HCT116 (cell line): ENCODE results near the gene DCAF5. TPM values are rescaled to one million over a fixed set of nuclear protein-coding genes. Genes with fewer than 3 reads are reported as not detected.

Source experiments
- ATAC-seq: fragments of 200-7000 bp; cut with Tn5 transposase; 2 replicates; pipeline ENCODE4 v1.9.1; 2020; ENCODE audit warnings: mild to moderate bottlenecking, moderate library complexity
- BruUV-seq: library from RNA; stranded (reverse); fragments of 400-500 nt; replicated peaks from 2 replicates; lab custom pipeline; 2021; lab: Mats Ljungman, UMichigan
- CTCF ChIA-PET: fragments of 300-600 bp; sonication (Branson Sonifier 250); formaldehyde crosslinking; loops from one replicate; lab custom pipeline; 2021; ENCODE audit warnings: antibody characterized with exemption; lab: Charles Lee
- POLR2A ChIA-PET: fragments of 300-600, 350-600 bp; sonication (Branson Sonifier 250); formaldehyde crosslinking; loops from one replicate; lab custom pipeline; 2021; ENCODE audit warnings: antibody characterized with exemption; lab: Charles Lee
- RAD21 ChIA-PET, 2 experiments: fragments of 300-600 bp; sonication (Branson Sonifier 250); formaldehyde crosslinking; loops; one replicate each; lab custom pipeline; 2023; ENCODE audit warnings: low total read pairs in 2 of 2; ENCODE audit not compliant: uncharacterized antibody in 2 of 2, unreplicated experiment in 2 of 2, low non-redundant PET in 1 of 2; lab: Charles Lee
- DNase-seq: peaks from one replicate; pipeline ENCODE4 v3.0.0-alpha.2; 2010; ENCODE audit warnings: low read depth, low spot score
- H2AFZ ChIP-seq: fragments of 200-600 bp; shearing (Covaris generic), sonication (generic); 2 replicates; pipeline ENCODE4 v1.6.1; 2017; ENCODE audit warnings: low read depth, mixed run types, mixed read lengths, antibody characterized with exemption, low read length; ENCODE audit not compliant: poor library complexity, severe bottlenecking
- H3K27ac ChIP-seq: 2 replicates; pipeline ENCODE4 v1.5.1; 2012; ENCODE audit warnings: low read depth, low read length
- H3K27me3 ChIP-seq: fragments of 200-600 bp; sonication (generic); 2 replicates; pipeline ENCODE4 v1.6.1; 2016; ENCODE audit warnings: mixed run types, low read length, mixed read lengths; ENCODE audit not compliant: insufficient read depth
- H3K36me3 ChIP-seq, 2 experiments: fragments of 200-500 bp in 1 of 2; fragments of 200-600 bp in 1 of 2; sonication (Bioruptor generic) in 1 of 2; sonication (generic) in 1 of 2; 2 replicates each; pipeline versions ENCODE4 v1.5.1 to v1.6.1; 2014 to 2016; ENCODE audit warnings: low read length in 2 of 2, inconsistent platforms in 1 of 2, mixed read lengths in 1 of 2, mixed run types in 1 of 2; ENCODE audit not compliant: insufficient read depth in 2 of 2, control insufficient read depth in 1 of 2
- H3K4me1 ChIP-seq, 2 experiments: fragments of 200-600 bp in 1 of 2; sonication (generic) in 1 of 2; 2 replicates each; pipeline versions ENCODE4 v1.5.1 to v1.6.1; 2012 to 2017; ENCODE audit warnings: low read length in 2 of 2, inconsistent platforms in 1 of 2, mild to moderate bottlenecking in 1 of 2, mixed read lengths in 1 of 2, mixed run types in 1 of 2, moderate library complexity in 1 of 2; ENCODE audit not compliant: insufficient read depth in 2 of 2, control insufficient read depth in 1 of 2
- H3K4me2 ChIP-seq: fragments of 200-600 bp; sonication (generic); 2 replicates; pipeline ENCODE4 v1.6.1; 2017; ENCODE audit warnings: mixed run types, low read length, mixed read lengths
- H3K4me3 ChIP-seq, 2 experiments: fragments of 200-600 bp in 1 of 2; sonication (generic) in 1 of 2; replicated peaks in 1 of 2; 2 replicates each; pipeline ENCODE4 v1.5.1; 2011 to 2016; ENCODE audit warnings: low read length in 2 of 2, control low read depth in 1 of 2, low read depth in 1 of 2, mild to moderate bottlenecking in 1 of 2, mixed read lengths in 1 of 2, mixed run types in 1 of 2
- H3K79me2 ChIP-seq: fragments of 200-600 bp; sonication (generic); 2 replicates; pipeline ENCODE4 v1.6.1; 2017; ENCODE audit warnings: mild to moderate bottlenecking, mixed run types, low read length, moderate library complexity, mixed read lengths; ENCODE audit not compliant: insufficient read depth
- H3K9ac ChIP-seq: fragments of 200-600 bp; sonication (generic); 2 replicates; pipeline ENCODE4 v1.6.1; 2016; ENCODE audit warnings: low read length, mixed read lengths
- H3K9me2 ChIP-seq: fragments of 200-600 bp; sonication (generic), shearing (Covaris generic); 2 replicates; pipeline ENCODE4 v1.6.1; 2017; ENCODE audit warnings: mixed run types, mild to moderate bottlenecking, moderate library complexity; ENCODE audit not compliant: insufficient read depth
- H3K9me3 ChIP-seq, 2 experiments: fragments of 200-500 bp in 1 of 2; fragments of 200-600 bp in 1 of 2; sonication (Bioruptor generic) in 1 of 2; sonication (generic) in 1 of 2; 2 replicates each; pipeline ENCODE4 v1.6.1; 2014 to 2017; ENCODE audit warnings: low read length in 2 of 2, mixed read lengths in 2 of 2, inconsistent platforms in 1 of 2, low read depth in 1 of 2, mild to moderate bottlenecking in 1 of 2, mixed run types in 1 of 2, moderate library complexity in 1 of 2; ENCODE audit not compliant: control insufficient read depth in 1 of 2, insufficient read depth in 1 of 2
- H4K20me1 ChIP-seq: fragments of 200-600 bp; sonication (generic), shearing (Covaris generic); 2 replicates; pipeline ENCODE4 v1.6.1; 2017; ENCODE audit warnings: mixed run types, mild to moderate bottlenecking, moderate library complexity; ENCODE audit not compliant: insufficient read depth
- CEBPB ChIP-seq: IDR thresholded peaks from 2 replicates; pipeline ENCODE4 v1.6.1; 2012; ENCODE audit warnings: low read depth
- ELF1 ChIP-seq: IDR thresholded peaks from 2 replicates; pipeline ENCODE4 v1.6.1; 2012; ENCODE audit warnings: low read depth, borderline replicate concordance
- EZH2 ChIP-seq: fragments of 200-600 bp; sonication (generic); IDR thresholded peaks from 2 replicates; pipeline ENCODE4 v1.6.1; 2017; ENCODE audit warnings: antibody characterized with exemption, mixed run types
- EZH2phosphoT487 ChIP-seq: fragments of 200-600 bp; IDR thresholded peaks from 2 replicates; pipeline ENCODE4 v1.6.1; 2018; ENCODE audit warnings: antibody characterized with exemption, borderline replicate concordance
- JUND ChIP-seq: IDR thresholded peaks from 2 replicates; pipeline ENCODE4 v1.6.1; 2012
- MAX ChIP-seq: IDR thresholded peaks from 2 replicates; pipeline ENCODE4 v1.6.1; 2012
- POLR2AphosphoS5 ChIP-seq: IDR thresholded peaks from 2 replicates; pipeline ENCODE4 v1.6.1; 2011; ENCODE audit warnings: mild to moderate bottlenecking, low read depth, low read length, moderate library complexity
- RAD21 ChIP-seq: IDR thresholded peaks from 2 replicates; pipeline ENCODE4 v1.6.1; 2012; ENCODE audit warnings: low read depth, mild to moderate bottlenecking
- REST ChIP-seq: IDR thresholded peaks from 2 replicates; pipeline ENCODE4 v1.6.1; 2012; ENCODE audit warnings: low read depth
- SIN3A ChIP-seq: IDR thresholded peaks from 2 replicates; pipeline ENCODE4 v1.6.1; 2012; ENCODE audit warnings: low read depth
- SP1 ChIP-seq: IDR thresholded peaks from 2 replicates; pipeline ENCODE4 v1.6.1; 2012; ENCODE audit warnings: low read depth
- SRF ChIP-seq: IDR thresholded peaks from 2 replicates; pipeline ENCODE4 v1.6.1; 2012; ENCODE audit warnings: low read depth
- TCF7L2 ChIP-seq: IDR thresholded peaks from 2 replicates; pipeline ENCODE4 v1.7.0; 2011; ENCODE audit warnings: borderline replicate concordance, inconsistent platforms; ENCODE audit not compliant: insufficient read depth, insufficient read length; ENCODE audit errors: extremely low read depth
- ZFX ChIP-seq: fragments of 450-650 bp; IDR thresholded peaks from 2 replicates; pipeline ENCODE4 v1.6.1; 2017
- ZNF274 ChIP-seq: fragments of 200-500 bp; sonication (Bioruptor generic); IDR thresholded peaks from 2 replicates; pipeline ENCODE4 v1.6.1; 2014; ENCODE audit warnings: mild to moderate bottlenecking, low read depth, low read length, inconsistent platforms
- intact Hi-C: fragments of 100-400 bp; cut with micrococcal nuclease; formaldehyde crosslinking; loops from 2 replicates; pipeline ENCODE4 v1.10.0; 2022
- total RNA-seq: library from RNA; stranded (reverse); gene quantifications from one replicate; pipeline ENCODE4 v1.2.1, GENCODE V29; 2021; ENCODE audit not compliant: unreplicated experiment

Gene DCAF5
- total RNA-seq, 1 experiment from 2014 or later, result 27.1 TPM

GRCh38 chr14:69048456-69048855 is 104.5 kb downstream of the DCAF5 start:
- no peak for TF ChIP-seq ZFX
- TF ChIP-seq TCF7L2, result no peak
- TF ChIP-seq SP1, result no peak
- no peak for TF ChIP-seq ZNF274
- TF ChIP-seq JUND, result no peak
- TF ChIP-seq EZH2, result no peak
- TF ChIP-seq POLR2AphosphoS5, result no peak
- TF ChIP-seq SRF, result no peak
- no peak for TF ChIP-seq EZH2phosphoT487
- no peak for TF ChIP-seq CEBPB
- no peak for TF ChIP-seq REST
- TF ChIP-seq SIN3A, result no peak
- TF ChIP-seq RAD21, result no peak
- TF ChIP-seq ELF1, result no peak
- TF ChIP-seq MAX, result no peak
- H3K9me2 ChIP-seq, result no peaks in the 10 kb centered on the region
- BruUV-seq, result no TSS peak
- CTCF ChIA-PET, result no interaction called here
- no peak overlapping the region for H3K9ac ChIP-seq
- H3K9me3 ChIP-seq, result no peaks in the 10 kb centered on the region
- H2AFZ ChIP-seq, result no peak overlapping the region
- intact Hi-C loops, result no loop called here
- H3K27me3 ChIP-seq, result no peaks in the 10 kb centered on the region
- no peaks in the 10 kb centered on the region for H3K79me2 ChIP-seq
- ATAC-seq (no peak), DNase-seq (no peak)
- POLR2A ChIA-PET, result no interaction called here
- H3K27ac ChIP-seq, result no peak overlapping the region
- no peak overlapping the region for H3K4me2 ChIP-seq
- H3K4me3 ChIP-seq, result no peak overlapping the region
- H4K20me1 ChIP-seq, result no peaks in the 10 kb centered on the region
- no peaks in the 10 kb centered on the region for H3K4me1 ChIP-seq
- peaks cover 0 to 1% of the 10 kb centered on the region in 2 experiments; a peak in 1 of 4 replicates for H3K36me3 ChIP-seq
- RAD21 ChIA-PET, result no interaction called here
